ENCODE measurements around the gene MACROH2A1. TPM values are rescaled to one million over a fixed set of nuclear protein-coding genes. Genes with fewer than 3 reads are reported as not detected.

The MACROH2A1 gene
- total RNA-seq, 4 donors from 2014 or later = 104 to 167 (median 136) TPM

- in situ Hi-C loops (cut with MboI; ENCODE audit: low sequenced_read_pairs in 4 of 4) (no loop called here), intact Hi-C loops (cut with DNase I; ENCODE audit: low total_unique reads) (no loop called here)
- Histone ChIP-seq H3K4me1 (peaks cover 54% of the 10 kb centered on the region in 2 donors), H3K9me3 (no peaks in the 10 kb centered on the region), H3K27ac (peak overlapping the region; percentile 57 to 74 (median 62)), H3K27me3 (no peaks in the 10 kb centered on the region), H3K4me3 (no peak overlapping the region), H3K36me3 (peaks cover 0 to 36% of the 10 kb centered on the region in 2 donors)
- no peak for DNase-seq
- no peak for ATAC-seq
- no peak for TF ChIP-seq POLR2A (IDR thresholded peaks at IDR 0.05)
- TF ChIP-seq CTCF (IDR thresholded peaks at IDR 0.05 in 4 of 5, conservative IDR thresholded peaks at IDR 0.05 in 1 of 5) = no peak
Measured at GRCh38 chr5:135385576-135385975, 13.5 kb downstream of the MACROH2A1 start.

- in situ Hi-C loops (cut with MboI; ENCODE audit: low sequenced_read_pairs in 4 of 4) (no loop called here), intact Hi-C loops (cut with DNase I; ENCODE audit: low total_unique reads) (no loop called here)
- H3K27ac ChIP-seq = peak overlapping the region; percentile 57 to 74 (median 62)
- H3K36me3 ChIP-seq = peaks cover 0 to 41% of the 10 kb centered on the region in 2 donors
- H3K27me3 ChIP-seq = no peaks in the 10 kb centered on the region
- no peaks in the 10 kb centered on the region for H3K9me3 ChIP-seq
- DNase-seq = no peak
- H3K4me3 ChIP-seq = no peak overlapping the region
- TF ChIP-seq POLR2A (IDR thresholded peaks at IDR 0.05) (no peak), CTCF (IDR thresholded peaks at IDR 0.05 in 4 of 5, conservative IDR thresholded peaks at IDR 0.05 in 1 of 5) (no peak)
- ATAC-seq = no peak
- peaks cover 56 to 60% of the 10 kb centered on the region in 2 donors for H3K4me1 ChIP-seq
Measured at GRCh38 chr5:135384898-135385297, 14.1 kb downstream of the MACROH2A1 start.

GRCh38 chr5:135383803-135384495 is 15.1 kb downstream of the MACROH2A1 start:
- in situ Hi-C loops (cut with MboI; ENCODE audit: low sequenced_read_pairs in 4 of 4) (no loop called here), intact Hi-C loops (cut with DNase I; ENCODE audit: low total_unique reads) (no loop called here)
- DNase-seq (no peak), ATAC-seq (peak; percentile 36 to 48)
- H3K4me3 ChIP-seq = no peak overlapping the region
- peaks cover 0 to 37% of the 10 kb centered on the region in 2 donors for H3K36me3 ChIP-seq
- H3K4me1 ChIP-seq = peaks cover 64 to 70% of the 10 kb centered on the region in 2 donors
- peak overlapping the region; percentile 32 to 74 (median 60) for H3K27ac ChIP-seq
- H3K9me3 ChIP-seq = no peaks in the 10 kb centered on the region
- TF ChIP-seq CTCF (IDR thresholded peaks at IDR 0.05 in 4 of 5, conservative IDR thresholded peaks at IDR 0.05 in 1 of 5) = no peak
- TF ChIP-seq POLR2A (IDR thresholded peaks at IDR 0.05) = no peak
- no peaks in the 10 kb centered on the region for H3K27me3 ChIP-seq

- no peak overlapping the region for H3K27ac ChIP-seq
- intact Hi-C loops (cut with DNase I; ENCODE audit: low total_unique reads) = no loop called here
- H3K36me3 ChIP-seq = peaks cover 0 to 27% of the 10 kb centered on the region in 2 donors
- no peak for DNase-seq
- in situ Hi-C loops (cut with MboI; ENCODE audit: low sequenced_read_pairs in 4 of 4) = no loop called here
- TF ChIP-seq POLR2A (IDR thresholded peaks at IDR 0.05) = no peak
- no peak for TF ChIP-seq CTCF (IDR thresholded peaks at IDR 0.05 in 4 of 5, conservative IDR thresholded peaks at IDR 0.05 in 1 of 5)
- H3K4me1 ChIP-seq = peaks cover 69 to 70% of the 10 kb centered on the region in 2 donors
- H3K27me3 ChIP-seq = no peaks in the 10 kb centered on the region
- H3K4me3 ChIP-seq = no peak overlapping the region
- no peaks in the 10 kb centered on the region for H3K9me3 ChIP-seq
- no peak for ATAC-seq
Measured at GRCh38 chr5:135382981-135383380, 16.1 kb downstream of the MACROH2A1 start.
